ENCODE measurements around the gene TRPV2.
"Not testable (repeated sequence)": the region's sequence is repeated elsewhere in the genome, so short reads cannot be mapped to it uniquely, and the experiment has no call there.

The TRPV2 gene

DNA sequence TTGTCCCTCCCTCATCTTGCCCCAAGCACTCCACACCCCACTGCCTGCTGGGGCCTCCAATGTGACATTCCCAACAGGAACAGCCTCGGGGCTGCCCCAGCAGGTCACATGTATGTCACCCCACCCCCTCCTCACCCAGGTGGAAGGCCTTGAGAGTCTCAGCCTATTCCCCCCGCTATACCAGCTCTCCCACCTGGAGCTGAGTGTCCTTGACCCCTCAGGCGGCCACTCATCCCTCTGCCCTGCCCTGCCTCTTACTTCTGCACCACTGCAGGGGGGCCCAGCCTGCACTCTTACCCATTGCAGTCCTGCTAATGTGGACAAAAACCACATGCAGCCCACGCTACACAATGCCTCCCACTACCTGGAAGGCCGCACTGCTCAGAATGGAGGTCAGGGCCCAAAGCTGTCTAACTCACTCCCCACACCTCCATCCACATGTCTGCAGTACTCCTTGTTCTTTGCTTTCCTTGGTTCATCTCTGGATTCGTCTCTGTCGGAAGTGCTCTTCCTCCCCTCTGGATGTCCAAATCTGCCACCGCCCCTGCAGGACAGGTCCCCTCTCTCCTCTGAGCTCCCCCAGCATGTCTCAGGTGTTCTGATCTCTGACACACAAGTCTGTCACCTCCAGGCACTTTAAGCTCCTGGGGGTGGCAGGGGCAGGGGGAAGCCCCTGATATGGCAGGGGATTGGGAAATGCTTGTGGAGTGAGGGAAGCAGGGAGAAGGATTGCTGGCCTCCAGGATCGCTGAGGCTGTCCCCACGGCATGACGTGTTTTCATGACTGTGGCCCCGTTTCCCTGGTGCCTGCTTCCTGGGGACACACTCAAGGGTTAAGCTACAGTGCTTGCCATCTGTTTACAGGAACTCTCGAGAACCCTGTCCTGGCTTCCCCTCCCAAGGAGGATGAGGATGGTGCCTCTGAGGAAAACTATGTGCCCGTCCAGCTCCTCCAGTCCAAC lies 20.8 kb downstream of the TRPV2 start:
- DNase-seq (ENCODE audit: low read depth in 2 of 2) = no peak

GRCh38 chr17:16437083-16437482 lies 21.7 kb downstream of the TRPV2 start:
- DNase-seq (ENCODE audit: low read depth in 2 of 2) = no peak

- no peak for DNase-seq (ENCODE audit: low read depth in 2 of 2)
Measured at GRCh38 chr17:16438173-16438556, 22.8 kb downstream of the TRPV2 start.

DNA sequence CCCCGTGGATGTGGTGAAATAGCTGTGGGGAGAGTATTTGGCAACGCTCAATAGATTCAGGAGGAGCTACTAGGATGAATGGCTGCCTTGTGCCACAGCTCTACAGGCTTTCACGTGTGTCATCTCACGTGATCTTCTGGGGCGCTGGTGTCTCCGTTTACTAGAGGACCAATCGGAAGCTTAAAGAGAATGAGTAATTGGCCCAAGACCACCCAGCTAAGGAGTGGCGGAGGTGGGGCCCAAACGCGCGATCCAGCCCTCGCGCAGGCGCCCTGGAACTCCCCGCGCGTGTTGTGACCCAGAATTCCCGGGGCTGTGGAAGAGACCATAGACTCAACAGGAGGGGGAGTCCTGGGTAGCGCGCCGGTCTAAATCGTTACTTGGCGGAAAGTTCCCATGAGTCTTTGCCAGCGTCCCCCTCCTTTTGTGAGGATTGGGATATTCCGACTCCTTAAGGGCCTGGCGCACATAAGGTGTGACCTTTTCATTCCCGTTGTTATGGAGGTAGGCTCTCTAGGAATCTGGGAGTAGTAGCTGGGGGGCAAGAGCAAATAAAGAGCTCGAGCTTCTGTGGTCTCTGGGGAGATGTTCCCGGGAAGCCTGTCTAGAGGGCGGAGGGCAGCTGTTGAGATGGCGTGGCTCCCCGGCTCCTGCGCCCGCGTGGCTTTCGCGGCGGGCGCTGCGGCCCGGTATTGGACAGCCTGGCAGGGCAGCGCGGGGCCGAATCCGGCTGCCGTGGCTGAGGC lies 23.4 kb downstream of the TRPV2 start:
- DNase-seq (ENCODE audit: low read depth in 2 of 2) = peak; percentile 95 to 96

GRCh38 chr17:16439303-16439791 lies 24.0 kb downstream of the TRPV2 start:
- DNase-seq (ENCODE audit: low read depth in 2 of 2) = no peak

DNA sequence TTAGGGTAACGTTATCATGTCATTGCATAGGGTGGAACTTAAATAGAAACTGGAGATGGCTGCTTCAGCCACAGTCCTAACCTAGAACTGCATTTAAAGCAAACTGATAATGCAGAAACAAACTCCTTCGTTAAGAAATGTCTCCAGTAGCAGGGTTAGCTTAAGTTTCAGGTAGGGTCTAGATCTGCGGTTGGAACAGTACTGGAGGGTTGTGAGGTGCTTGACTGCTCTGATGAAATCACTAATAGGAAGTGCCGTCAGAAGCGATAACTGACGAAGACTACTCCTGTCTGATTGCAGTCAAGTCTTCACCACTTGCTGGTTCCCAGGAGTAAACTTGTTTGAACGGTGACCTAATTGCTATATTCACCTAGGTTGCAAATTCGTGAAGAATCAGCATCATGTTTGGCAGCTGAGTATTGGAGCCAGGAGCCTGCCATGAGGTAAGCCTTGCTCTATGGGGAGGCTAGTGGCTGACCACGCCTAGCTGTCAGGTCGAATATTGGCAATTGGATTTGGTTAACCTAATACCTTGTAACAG lies 24.5 kb downstream of the TRPV2 start:
- DNase-seq (ENCODE audit: low read depth in 2 of 2) = no peak

- DNase-seq (ENCODE audit: low read depth in 2 of 2) = not testable (repeated sequence)
Measured at GRCh38 chr17:16440354-16440753, 25.0 kb downstream of the TRPV2 start.

DNA sequence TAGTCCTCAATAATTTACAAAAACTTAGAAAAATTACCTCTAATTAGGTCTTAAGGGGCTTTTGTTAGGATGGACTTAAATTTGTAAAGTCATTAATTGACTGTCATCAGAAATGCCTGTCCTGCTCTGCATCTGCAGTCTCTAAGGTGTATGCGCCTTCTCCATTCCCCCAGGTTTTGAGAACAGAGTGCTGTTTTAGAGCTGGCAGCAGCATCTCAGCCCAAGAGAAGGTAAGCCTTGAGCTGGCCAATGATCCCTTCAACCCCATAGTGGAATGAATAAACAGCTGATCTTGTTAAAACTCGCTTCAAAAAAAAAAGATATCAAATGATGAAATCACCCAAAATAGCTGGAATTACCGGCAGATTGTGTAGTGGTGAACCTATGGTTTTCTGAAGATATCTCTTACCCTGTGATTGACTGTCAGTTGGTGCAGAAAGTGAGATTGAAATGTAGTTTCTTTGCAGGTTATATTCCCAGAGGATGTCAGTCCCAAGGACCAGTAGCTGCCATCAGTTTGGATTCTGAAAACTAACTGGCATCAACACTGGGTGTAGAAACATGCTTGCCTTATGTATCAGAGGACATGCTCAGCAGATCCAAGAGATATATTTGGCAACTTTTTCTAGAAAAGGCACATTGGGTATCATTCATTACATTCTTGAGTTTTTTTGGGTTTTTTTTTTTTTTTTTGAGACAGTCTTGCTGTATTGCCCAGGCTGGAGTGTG lies 25.7 kb downstream of the TRPV2 start:
- no peak for DNase-seq (ENCODE audit: low read depth in 2 of 2)

DNA sequence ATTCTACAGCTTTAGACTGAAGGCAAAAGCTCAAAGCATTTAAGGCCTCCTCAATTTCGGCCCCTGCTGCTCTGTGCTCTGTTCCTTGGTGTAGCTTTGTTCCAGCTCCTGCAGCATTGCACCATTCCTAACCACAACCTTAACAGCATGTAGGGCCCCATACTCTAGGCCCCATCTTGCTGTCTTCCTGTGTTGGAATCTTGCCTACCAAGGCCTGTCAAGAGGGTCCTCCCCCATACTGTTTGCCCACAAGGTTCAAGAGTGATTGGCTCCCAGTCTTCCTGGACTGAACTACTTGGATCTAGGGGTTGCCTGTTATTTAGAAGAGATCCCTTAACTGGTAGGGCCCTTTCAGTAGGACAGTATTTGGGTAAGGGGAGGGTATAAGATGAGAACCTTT lies 26.8 kb downstream of the TRPV2 start:
- DNase-seq (ENCODE audit: low read depth in 2 of 2) = no peak

DNA sequence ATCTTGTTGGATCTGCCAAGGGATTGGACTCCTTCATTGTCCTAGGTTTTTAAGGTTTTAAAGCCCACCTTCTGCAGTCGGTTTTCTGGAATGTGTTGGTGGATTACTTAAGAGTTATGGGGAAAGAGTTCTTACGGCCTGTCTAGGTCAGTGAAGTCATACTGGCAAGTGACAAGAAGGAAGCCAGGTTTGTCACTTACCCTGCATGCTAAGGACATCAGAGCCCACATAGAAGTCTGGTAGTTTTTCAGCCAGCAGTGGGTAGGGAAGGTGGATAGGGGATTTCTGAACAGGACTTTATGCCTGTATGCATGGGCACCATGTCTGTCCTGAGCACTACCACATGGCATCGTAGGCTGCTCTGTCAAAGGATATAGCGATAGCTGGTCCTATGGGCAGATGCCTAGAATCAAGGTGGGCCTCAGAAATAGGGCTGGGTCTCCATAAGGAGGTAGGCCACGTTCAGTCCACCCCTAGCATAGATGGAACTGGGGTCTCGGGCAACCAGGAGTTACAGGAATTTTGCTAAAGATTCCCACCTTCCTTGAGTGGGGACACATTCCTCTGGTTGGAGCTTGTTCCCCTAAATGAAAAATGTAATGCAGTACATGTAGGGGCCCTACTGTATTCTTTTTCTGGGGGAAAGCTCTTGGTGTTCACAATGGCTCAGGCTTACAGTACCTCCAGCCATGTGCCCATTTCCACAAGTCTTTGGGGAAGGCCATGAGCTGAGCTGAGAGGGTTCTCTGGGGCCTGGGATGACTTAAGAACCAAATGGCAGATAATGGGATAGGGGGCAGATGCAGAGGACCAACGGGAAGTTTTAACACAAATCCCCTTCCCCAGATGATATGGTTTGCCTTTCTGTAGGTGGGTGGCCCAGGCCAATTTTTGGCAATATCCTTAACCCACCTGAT lies 27.5 kb downstream of the TRPV2 start:
- no peak for DNase-seq (ENCODE audit: low read depth in 2 of 2)

GRCh38 chr17:16443511-16444257 lies 28.3 kb downstream of the TRPV2 start:
- no peak for DNase-seq (ENCODE audit: low read depth in 2 of 2)

- no peak for DNase-seq (ENCODE audit: low read depth in 2 of 2)
Measured at GRCh38 chr17:16444258-16444886, 29.0 kb downstream of the TRPV2 start.

- DNase-seq (ENCODE audit: low read depth in 2 of 2) = no peak
Measured at GRCh38 chr17:16446338-16446983, 31.1 kb downstream of the TRPV2 start.

GRCh38 chr17:16447676-16448075 lies 32.3 kb downstream of the TRPV2 start:
- DNase-seq (ENCODE audit: low read depth in 2 of 2) = no peak

DNA sequence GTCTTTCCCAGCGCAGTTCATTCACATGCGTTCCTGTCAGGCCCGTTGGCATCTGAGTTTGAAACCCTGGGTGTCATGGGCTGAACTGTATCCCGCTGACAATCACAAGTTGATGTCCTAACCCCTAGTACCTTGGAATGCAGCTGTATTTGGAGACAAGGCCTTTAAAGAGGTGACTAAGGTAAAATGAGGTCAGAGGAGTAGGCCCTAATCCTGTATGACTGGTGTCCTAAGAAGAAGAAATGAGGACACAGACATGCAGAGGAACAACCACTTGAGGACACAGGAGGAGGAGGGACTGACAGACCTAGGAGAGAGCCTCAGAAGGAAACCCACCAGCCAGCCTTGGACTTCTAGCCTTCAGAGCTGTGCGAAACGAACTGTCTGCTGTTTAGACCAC lies 33.1 kb downstream of the TRPV2 start:
- DNase-seq (ENCODE audit: low read depth in 2 of 2) = no peak

DNA sequence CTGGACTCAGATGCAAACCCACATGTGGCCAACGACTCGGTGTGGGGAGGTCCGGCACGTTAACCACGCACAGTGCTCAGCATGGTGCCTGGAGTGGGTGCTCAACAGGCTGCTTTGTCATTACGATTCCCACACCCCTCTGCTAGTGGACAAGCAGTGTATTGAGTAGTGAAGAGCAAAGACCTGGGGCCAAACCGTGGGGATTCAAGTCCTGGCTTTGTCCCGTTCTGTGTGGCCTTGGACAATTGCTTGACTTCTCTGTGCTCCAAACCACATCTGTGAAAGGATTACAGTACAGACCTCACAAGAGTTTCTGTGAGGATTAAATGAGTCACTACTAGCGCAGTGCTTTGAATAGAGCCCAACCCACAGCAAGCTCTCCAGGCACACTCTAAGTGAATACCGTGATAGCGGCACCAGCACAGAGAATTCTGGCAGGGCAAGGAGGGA lies 33.8 kb downstream of the TRPV2 start:
- no peak for DNase-seq (ENCODE audit: low read depth in 2 of 2)

- DNase-seq (ENCODE audit: low read depth in 2 of 2) = no peak
Measured at GRCh38 chr17:16450028-16450427, 34.7 kb downstream of the TRPV2 start.

GRCh38 chr17:16452268-16452667 lies 36.9 kb downstream of the TRPV2 start:
- not testable (repeated sequence) for DNase-seq (ENCODE audit: low read depth in 2 of 2)

DNA sequence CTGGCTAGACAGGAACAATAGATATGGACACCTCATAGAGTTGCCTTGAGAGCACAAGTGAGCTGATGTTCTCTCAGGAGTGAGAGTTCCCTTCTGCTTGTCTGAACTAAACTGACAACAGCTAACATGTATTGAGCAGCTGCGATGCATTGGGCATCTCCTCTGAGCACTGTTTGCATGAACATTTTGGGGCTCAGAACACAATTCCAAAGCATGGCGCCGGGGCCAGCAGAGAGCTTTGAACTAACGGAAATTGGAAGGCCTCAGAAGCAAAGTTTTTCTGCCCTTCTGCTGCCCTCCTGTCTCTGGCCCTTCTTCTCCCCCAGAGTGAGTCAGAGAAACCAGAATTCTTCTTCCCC lies 38.1 kb downstream of the TRPV2 start:
- DNase-seq (ENCODE audit: low read depth in 2 of 2) = no peak

Measured in stimulated activated CD8-positive, alpha-beta memory T cell treated with anti-CD3 and anti-CD28 coated beads, Interleukin-15, amount 100 ng/mL, for 48 hours (primary cell).